ENCODE results near the gene RBM39. TPM values are rescaled to one million over a fixed set of nuclear protein-coding genes. Genes with fewer than 3 reads are reported as not detected.

The RBM39 gene
- total and polyA plus RNA-seq, 2 of the 13 experiments (the other 11 are each of a cell fraction or from before 2014, with no cell fraction given) = 788 to 920 TPM

DNA sequence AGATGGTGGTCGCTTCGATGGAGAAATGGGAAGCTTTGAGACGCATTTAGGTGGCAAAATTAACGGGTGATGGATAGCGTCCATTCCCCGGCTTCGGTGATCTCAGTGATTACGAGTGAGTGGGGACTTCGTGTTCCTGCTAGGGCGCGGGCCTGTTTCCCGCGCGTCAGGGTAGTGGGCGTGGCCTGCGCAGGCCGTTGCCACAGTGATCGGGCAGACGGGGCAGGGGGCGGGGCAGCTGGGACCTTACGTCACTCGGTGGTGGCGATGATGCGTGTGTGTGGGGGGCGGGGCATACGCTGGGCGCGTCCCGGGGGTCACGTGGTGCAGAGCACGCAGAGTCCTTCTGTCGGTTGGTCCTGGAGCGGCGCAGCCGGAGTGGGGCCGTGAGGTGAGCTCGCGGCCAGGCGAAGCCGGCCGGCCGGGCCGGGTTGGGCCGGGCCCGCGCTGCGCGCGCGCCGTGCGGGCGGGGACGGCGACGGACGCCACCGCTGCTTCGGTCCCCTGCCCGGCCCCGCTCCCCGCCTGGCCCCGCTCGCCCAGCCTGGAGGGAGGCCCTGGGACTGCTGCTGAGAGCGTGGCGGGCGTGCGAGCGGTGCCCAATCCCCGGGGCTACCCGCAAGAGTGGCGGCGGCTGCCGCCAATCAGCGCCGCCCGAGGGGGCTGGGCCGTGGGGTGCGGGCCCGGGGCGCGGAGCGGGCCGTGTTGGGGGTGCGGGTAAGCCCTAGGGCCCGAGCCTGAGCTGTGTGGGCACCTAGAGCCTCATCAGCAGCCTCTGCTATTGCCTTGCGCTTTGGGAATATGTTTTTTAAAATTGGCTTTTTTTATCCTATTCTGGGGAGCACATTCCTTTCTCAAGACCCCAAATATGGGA lies 29.9 kb upstream of the RBM39 start, which contains the start of gene PHF20 (continued):
- peak; percentile 22; the same call in 1 of the 2 replicates for TF ChIP-seq HMG20B (CRISPR knock-in tag; conservative IDR thresholded peaks at IDR 0.05)
- TF ChIP-seq RCOR2 (CRISPR knock-in tag; IDR thresholded peaks at IDR 0.05) = peak; percentile 76
- TF ChIP-seq MTA1 (CRISPR knock-in tag; IDR thresholded peaks at IDR 0.05; ENCODE audit: borderline replicate concordance) = peak; percentile 93; the same call in 1 of the 2 replicates
- TF ChIP-seq ZNF672 (CRISPR knock-in tag; IDR thresholded peaks at IDR 0.05) = peak; percentile 96
- TF ChIP-seq, protein P1, sequence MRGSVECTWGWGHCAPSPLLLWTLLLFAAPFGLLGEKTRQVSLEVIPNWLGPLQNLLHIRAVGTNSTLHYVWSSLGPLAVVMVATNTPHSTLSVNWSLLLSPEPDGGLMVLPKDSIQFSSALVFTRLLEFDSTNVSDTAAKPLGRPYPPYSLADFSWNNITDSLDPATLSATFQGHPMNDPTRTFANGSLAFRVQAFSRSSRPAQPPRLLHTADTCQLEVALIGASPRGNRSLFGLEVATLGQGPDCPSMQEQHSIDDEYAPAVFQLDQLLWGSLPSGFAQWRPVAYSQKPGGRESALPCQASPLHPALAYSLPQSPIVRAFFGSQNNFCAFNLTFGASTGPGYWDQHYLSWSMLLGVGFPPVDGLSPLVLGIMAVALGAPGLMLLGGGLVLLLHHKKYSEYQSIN (CRISPR knock-in tag; IDR thresholded peaks at IDR 0.05; ENCODE audit: borderline replicate concordance) = no peak; the same call in 1 of the 2 replicates
- TF ChIP-seq ZNF720 (CRISPR knock-in tag; IDR thresholded peaks at IDR 0.05) = peak; percentile 27; the same call in 1 of the 2 replicates
- TF ChIP-seq NR2F2 (IDR thresholded peaks at IDR 0.05; ENCODE audit: borderline replicate concordance, low read depth) = no peak
- TF ChIP-seq ZNF484 (CRISPR knock-in tag; IDR thresholded peaks at IDR 0.05; ENCODE audit: borderline replicate concordance, low read depth) = 0 out of 2 replicates have a peak, but pooled peaks have one; percentile 59
- TF ChIP-seq, protein P2, sequence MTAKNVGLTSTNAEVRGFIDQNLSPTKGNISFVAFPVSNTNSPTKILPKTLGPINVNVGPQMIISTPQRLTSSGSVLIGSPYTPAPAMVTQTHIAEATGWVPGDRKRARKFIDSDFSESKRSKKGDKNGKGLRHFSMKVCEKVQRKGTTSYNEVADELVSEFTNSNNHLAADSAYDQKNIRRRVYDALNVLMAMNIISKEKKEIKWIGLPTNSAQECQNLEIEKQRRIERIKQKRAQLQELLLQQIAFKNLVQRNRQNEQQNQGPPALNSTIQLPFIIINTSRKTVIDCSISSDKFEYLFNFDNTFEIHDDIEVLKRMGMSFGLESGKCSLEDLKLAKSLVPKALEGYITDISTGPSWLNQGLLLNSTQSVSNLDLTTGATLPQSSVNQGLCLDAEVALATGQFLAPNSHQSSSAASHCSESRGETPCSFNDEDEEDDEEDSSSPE (CRISPR knock-in tag; IDR thresholded peaks at IDR 0.05) = peak; percentile 99
- TF ChIP-seq, protein P3, sequence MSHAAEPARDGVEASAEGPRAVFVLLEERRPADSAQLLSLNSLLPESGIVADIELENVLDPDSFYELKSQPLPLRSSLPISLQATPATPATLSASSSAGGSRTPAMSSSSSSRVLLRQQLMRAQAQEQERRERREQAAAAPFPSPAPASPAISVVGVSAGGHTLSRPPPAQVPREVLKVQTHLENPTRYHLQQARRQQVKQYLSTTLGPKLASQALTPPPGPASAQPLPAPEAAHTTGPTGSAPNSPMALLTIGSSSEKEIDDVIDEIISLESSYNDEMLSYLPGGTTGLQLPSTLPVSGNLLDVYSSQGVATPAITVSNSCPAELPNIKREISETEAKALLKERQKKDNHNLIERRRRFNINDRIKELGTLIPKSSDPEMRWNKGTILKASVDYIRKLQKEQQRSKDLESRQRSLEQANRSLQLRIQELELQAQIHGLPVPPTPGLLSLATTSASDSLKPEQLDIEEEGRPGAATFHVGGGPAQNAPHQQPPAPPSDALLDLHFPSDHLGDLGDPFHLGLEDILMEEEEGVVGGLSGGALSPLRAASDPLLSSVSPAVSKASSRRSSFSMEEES (CRISPR knock-in tag; IDR thresholded peaks at IDR 0.05) = peak; percentile 76
- TF ChIP-seq XRCC5 (optimal IDR thresholded peaks at IDR 0.05; ENCODE audit: low read length) = no peak
- TF ChIP-seq CAMTA2 (CRISPR knock-in tag; IDR thresholded peaks at IDR 0.05; ENCODE audit: borderline replicate concordance) = peak; percentile 78
- TF ChIP-seq PCBP1 (IDR thresholded peaks at IDR 0.05; ENCODE audit: borderline replicate concordance, low read depth, low read length) = 0 out of 2 replicates have a peak, but pooled peaks have one; percentile 37
- TF ChIP-seq SOX6 (IDR thresholded peaks at IDR 0.05) = no peak
- peak; percentile 54 for TF ChIP-seq SOX6 (CRISPR knock-in tag; IDR thresholded peaks at IDR 0.05)
- no peak for TF ChIP-seq MTA3 (CRISPR knock-in tag; IDR thresholded peaks at IDR 0.05)
- peak; percentile 78 for TF ChIP-seq ZMYM3 (CRISPR knock-in tag; IDR thresholded peaks at IDR 0.05)
- TF ChIP-seq ZNF296 (CRISPR knock-in tag; conservative IDR thresholded peaks at IDR 0.05) = no peak; the same call in 1 of the 2 replicates
- TF ChIP-seq ZNF607 (CRISPR knock-in tag; IDR thresholded peaks at IDR 0.05; ENCODE audit: borderline replicate concordance) = peak; percentile 86; the same call in 1 of the 2 replicates
- peak; percentile 87; the same call in 1 of the 2 replicates for TF ChIP-seq ZNF354B (CRISPR knock-in tag; IDR thresholded peaks at IDR 0.05)
- TF ChIP-seq SIX4 (CRISPR knock-in tag; IDR thresholded peaks at IDR 0.05) = peak; percentile 71; the same call in 1 of the 2 replicates
- no peak for TF ChIP-seq ZNF121 (CRISPR knock-in tag; IDR thresholded peaks at IDR 0.05)
- peak; percentile 59; the same call in 1 of the 2 replicates for TF ChIP-seq ZBTB7B (CRISPR knock-in tag; IDR thresholded peaks at IDR 0.05)
- TF ChIP-seq PAF1 (CRISPR knock-in tag; IDR thresholded peaks at IDR 0.05) = no peak
- peak; percentile 41; the same call in 1 of the 2 replicates for TF ChIP-seq SRF (IDR thresholded peaks at IDR 0.05; ENCODE audit: low read depth, low read length)
- TF ChIP-seq NR1H2 (CRISPR knock-in tag; IDR thresholded peaks at IDR 0.05; ENCODE audit: borderline replicate concordance, low read depth) = peak; percentile 75; the same call in 1 of the 2 replicates
